ENCODE measurements around the gene ROBO1.
"Not testable (repeated sequence)": the region's sequence is repeated elsewhere in the genome, so short reads cannot be mapped to it uniquely, and the experiment has no call there.

ROBO1 gene

DNA sequence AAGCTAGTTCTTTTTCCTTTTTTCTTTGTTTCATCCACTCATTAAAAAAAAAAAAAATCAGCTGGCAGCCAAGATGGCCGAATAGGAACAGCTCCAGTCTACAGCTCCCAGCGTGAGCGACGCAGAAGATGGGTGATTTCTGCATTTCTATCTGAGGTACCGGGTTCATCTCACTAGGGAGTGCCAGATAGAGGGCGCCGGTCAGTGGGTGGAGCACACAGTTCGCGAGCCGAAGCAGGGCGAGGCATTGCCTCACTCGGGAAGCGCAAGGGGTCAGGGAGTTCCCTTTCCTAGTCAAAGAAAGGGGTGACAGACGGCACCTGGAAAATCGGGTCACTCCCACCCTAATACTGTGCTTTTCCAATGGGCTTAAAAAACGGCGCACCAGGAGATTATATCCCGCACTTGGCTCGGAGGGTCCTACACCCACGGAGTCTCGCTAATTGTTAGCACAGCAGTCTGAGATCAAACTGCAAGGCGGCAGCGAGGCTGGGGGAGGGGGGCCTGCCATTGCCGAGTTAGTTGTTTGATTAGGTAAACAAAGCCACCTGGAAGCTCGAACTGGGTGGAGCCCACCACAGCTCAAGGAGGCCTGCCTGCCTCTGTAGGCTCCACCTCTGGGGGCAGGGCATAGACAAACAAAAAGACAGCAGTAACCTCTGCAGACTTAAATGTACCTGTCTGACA, 1092.5 kb downstream of the ROBO1 start:
- ATAC-seq (replicated peaks; ENCODE audit: extremely low read depth, poor library complexity, severe bottlenecking); H3K27ac Mint-ChIP-seq (ENCODE audit: low read depth); H3K4me3 Mint-ChIP-seq; H3K36me3 Mint-ChIP-seq (ENCODE audit: insufficient read depth); H3K4me1 Mint-ChIP-seq; H3K9me3 Mint-ChIP-seq; H3K27me3 Mint-ChIP-seq; DNase-seq (ENCODE audit: low spot score in 2 of 2): not testable (repeated sequence)

DNA sequence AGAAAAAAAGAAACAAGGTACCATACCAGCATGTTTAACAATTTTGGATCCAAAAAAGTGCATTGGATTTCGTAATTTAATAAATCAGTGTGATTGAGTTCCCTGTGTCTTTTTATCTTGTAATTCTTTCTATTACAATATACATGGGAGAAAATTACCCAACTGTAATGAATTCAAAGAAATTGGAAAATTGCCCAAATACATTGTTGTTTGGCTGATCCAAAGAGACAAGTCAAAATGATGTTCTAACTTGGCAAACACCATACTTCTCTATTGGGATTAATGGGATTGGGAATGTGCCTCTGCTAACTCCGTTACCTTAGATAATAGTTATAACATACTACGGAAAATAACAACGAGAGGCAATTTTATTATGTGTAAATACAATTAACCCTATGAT, 1097.1 kb downstream of the ROBO1 start:
- DNase-seq (ENCODE audit: low spot score in 2 of 2): no peak
- no peak for ATAC-seq (replicated peaks; ENCODE audit: extremely low read depth, poor library complexity, severe bottlenecking)
- H3K36me3 Mint-ChIP-seq (ENCODE audit: insufficient read depth): no peaks in the 10 kb centered on the region
- no peak overlapping the region for H3K4me3 Mint-ChIP-seq
- no peaks in the 10 kb centered on the region for H3K27me3 Mint-ChIP-seq
- H3K4me1 Mint-ChIP-seq: no peaks in the 10 kb centered on the region
- H3K9me3 Mint-ChIP-seq: peaks cover 5% of the 10 kb centered on the region
- no peak overlapping the region for H3K27ac Mint-ChIP-seq (ENCODE audit: low read depth)

DNA sequence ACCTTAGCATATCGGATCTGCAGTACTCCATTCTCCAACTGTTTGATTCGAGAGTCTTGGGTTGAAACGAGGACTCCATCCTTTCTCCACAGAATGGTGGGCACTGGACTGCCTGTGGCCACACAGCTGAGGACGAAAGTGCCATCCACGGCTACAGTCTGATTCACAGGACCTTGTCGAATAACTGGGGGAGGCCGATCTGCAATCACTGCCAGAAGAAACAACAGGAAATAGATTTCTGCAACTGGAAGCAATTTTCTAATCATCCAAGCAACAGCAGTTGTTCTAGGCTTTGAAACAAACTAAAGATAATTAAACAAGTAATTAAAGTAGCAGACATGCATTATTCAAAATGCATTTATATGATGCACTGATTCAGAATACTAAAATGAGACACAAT, 1097.7 kb downstream of the ROBO1 start:
- no peak overlapping the region for H3K4me3 Mint-ChIP-seq

DNA sequence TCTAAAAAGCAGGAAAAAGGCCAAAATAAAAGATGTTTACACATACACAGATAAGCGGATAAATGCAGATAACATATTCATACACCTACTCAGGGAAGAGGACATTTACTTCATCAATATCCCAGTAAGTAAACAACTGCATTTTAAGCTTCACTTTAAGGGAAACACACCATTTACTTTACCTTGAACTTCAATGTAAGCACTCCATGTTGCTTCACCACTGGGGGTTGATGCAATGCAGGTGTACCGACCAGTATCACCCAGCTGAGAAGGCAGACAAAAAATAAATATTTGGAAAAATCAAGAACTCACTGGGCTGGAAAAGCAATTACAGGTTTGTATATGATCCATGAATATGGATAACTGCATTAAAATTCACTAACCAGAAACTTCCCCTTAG, 1099.5 kb downstream of the ROBO1 start:
- Mint-ChIP-seq H3K9me3 (peaks cover 5% of the 10 kb centered on the region), H3K4me1 (no peaks in the 10 kb centered on the region), H3K27me3 (no peaks in the 10 kb centered on the region), H3K36me3 (ENCODE audit: insufficient read depth) (no peaks in the 10 kb centered on the region), H3K27ac (ENCODE audit: low read depth) (no peak overlapping the region), H3K4me3 (no peak overlapping the region)
- DNase-seq (ENCODE audit: low spot score in 2 of 2): no peak
- no peak for ATAC-seq (replicated peaks; ENCODE audit: extremely low read depth, poor library complexity, severe bottlenecking)

More for the DNA sequence above, 1097.7 kb downstream of the ROBO1 start:
- Mint-ChIP-seq H3K27me3 (no peaks in the 10 kb centered on the region), H3K27ac (ENCODE audit: low read depth) (no peak overlapping the region), H3K4me1 (no peaks in the 10 kb centered on the region), H3K9me3 (peaks cover 5% of the 10 kb centered on the region), H3K36me3 (ENCODE audit: insufficient read depth) (no peaks in the 10 kb centered on the region)
- DNase-seq (ENCODE audit: low spot score in 2 of 2): no peak
- no peak for ATAC-seq (replicated peaks; ENCODE audit: extremely low read depth, poor library complexity, severe bottlenecking)

DNA sequence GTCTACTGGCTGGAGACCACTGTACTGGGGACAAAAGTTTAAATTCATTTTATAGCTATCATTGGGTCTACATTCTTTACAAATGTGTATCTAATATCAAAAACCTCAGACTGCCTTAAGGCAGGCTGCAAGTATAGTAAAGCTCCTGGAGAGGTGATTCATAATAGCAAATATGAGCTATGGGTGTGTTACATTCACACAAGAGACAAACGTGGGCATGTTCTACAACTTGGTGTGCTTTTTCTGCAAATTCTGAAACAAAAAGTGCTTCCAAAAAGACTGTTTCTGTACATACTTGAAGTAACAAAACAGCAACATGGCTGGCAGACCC, 1101.4 kb downstream of the ROBO1 start:
- DNase-seq (ENCODE audit: low spot score in 2 of 2) (no peak), ATAC-seq (replicated peaks; ENCODE audit: extremely low read depth, poor library complexity, severe bottlenecking) (no peak)
- Mint-ChIP-seq H3K4me3 (no peak overlapping the region), H3K36me3 (ENCODE audit: insufficient read depth) (no peaks in the 10 kb centered on the region), H3K27ac (ENCODE audit: low read depth) (no peak overlapping the region), H3K9me3 (peaks cover 12% of the 10 kb centered on the region), H3K27me3 (no peaks in the 10 kb centered on the region), H3K4me1 (no peaks in the 10 kb centered on the region)

DNA sequence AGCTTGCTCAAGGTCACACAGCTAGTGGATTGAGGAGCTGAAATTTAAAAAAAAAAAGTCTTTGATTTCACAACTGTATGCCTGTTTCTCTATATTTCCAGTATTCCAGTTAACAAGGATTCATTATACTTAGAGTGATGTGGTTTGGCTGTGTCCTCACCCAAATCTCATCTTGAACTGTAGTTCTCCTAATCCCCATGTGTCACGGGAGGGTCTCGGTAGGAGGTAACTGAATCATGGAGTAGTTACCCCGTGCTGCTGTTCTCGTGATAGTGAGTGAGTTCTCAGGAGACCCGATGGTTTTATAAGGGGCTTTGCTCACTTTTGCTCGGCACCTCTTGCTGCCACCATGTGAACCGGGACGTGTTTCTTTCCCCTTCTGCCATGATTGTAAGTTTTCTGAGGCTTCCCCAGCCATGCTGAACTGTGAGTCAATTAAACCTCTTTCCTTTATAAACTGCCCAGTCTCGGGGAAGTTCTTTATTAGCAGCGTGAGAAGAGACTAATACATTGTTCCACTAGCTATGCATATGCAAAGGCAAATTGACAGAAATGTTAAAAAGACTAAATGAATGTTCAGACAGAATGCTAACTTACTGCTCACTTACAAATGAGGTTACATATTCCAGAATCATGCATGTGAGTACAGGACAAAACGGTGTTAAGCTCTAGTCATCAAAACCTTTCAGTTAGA, 1101.9 kb downstream of the ROBO1 start:
- ATAC-seq (replicated peaks; ENCODE audit: extremely low read depth, poor library complexity, severe bottlenecking) (no peak), DNase-seq (ENCODE audit: low spot score in 2 of 2) (no peak)
- Mint-ChIP-seq H3K27me3 (no peaks in the 10 kb centered on the region), H3K27ac (ENCODE audit: low read depth) (no peak overlapping the region), H3K9me3 (peaks cover 12% of the 10 kb centered on the region), H3K36me3 (ENCODE audit: insufficient read depth) (no peaks in the 10 kb centered on the region), H3K4me3 (no peak overlapping the region), H3K4me1 (no peaks in the 10 kb centered on the region)

DNA sequence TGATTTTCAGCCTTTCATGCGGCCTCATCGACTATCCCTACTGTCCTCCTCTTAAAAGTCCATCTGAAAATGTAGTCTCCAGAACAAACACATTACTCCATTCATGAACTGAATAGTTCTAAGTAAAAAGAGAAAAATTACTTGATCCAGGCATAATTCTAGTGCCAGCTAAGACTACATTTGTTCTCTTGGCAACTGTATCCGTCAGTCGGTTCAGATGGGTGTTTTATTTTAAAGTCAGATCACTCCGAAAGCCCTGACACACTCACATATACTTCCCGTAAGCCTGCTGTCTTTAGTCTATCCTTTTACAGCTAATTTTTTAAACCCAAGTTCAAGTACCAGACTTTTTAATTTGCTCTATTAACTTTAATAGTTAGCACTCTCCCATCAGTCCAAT, 1102.7 kb downstream of the ROBO1 start:
- no peak for DNase-seq (ENCODE audit: low spot score in 2 of 2)
- Mint-ChIP-seq H3K36me3 (ENCODE audit: insufficient read depth) (no peaks in the 10 kb centered on the region), H3K27ac (ENCODE audit: low read depth) (no peak overlapping the region), H3K4me3 (no peak overlapping the region), H3K9me3 (peaks cover 7% of the 10 kb centered on the region), H3K27me3 (no peaks in the 10 kb centered on the region), H3K4me1 (no peaks in the 10 kb centered on the region)
- ATAC-seq (replicated peaks; ENCODE audit: extremely low read depth, poor library complexity, severe bottlenecking): no peak

DNA sequence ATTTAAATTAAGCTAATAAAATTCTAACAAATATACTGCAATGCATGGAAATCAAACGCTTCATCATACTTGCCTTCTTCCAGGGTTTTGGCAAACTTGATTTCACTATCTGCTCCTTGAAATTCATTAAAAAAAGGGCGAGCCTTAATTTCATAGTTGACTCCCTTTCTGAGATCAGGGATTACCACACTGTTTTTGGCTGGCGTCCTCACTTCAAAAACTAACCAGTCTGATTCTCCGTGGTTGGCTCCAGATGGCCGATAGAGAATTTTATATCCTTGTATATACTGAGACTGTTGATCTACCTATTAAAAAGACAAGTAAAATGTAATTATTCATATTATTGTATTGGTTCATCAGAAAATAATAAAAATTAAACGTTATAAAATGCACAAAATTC, 1106.8 kb downstream of the ROBO1 start:
- Mint-ChIP-seq H3K27me3 (no peaks in the 10 kb centered on the region), H3K36me3 (ENCODE audit: insufficient read depth) (no peaks in the 10 kb centered on the region), H3K4me3 (no peak overlapping the region), H3K27ac (ENCODE audit: low read depth) (no peak overlapping the region), H3K4me1 (no peaks in the 10 kb centered on the region), H3K9me3 (peaks cover 7% of the 10 kb centered on the region)
- ATAC-seq (replicated peaks; ENCODE audit: extremely low read depth, poor library complexity, severe bottlenecking) (no peak), DNase-seq (ENCODE audit: low spot score in 2 of 2) (no peak)

DNA sequence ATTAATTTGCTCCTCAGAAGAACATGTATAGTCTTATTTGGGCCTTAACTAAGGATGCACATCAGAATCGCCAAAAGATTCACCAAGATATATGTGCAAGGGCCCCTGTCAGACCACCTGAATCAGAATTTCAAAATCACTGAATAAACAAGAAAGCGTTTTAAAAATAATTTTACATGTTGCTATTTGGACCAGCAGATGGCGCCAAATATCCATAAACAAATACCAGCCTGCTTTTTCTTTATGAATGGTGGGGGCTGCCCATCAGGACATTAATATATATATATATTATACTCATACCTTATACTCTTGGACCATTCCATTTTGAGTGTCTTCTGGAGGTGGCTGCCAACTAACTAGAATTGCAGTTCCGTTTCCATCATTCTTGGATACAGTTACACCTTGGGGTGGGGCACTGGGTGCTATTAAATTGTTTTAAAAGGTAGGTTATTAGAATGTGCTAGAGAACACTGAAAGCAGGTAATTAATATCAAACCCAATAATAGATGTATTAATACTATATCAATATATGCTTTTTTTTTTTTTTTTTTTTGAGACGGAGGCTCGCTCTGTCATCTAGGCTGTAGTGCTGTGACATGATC, 1108.3 kb downstream of the ROBO1 start:
- H3K9me3 Mint-ChIP-seq: peaks cover 7% of the 10 kb centered on the region

DNA sequence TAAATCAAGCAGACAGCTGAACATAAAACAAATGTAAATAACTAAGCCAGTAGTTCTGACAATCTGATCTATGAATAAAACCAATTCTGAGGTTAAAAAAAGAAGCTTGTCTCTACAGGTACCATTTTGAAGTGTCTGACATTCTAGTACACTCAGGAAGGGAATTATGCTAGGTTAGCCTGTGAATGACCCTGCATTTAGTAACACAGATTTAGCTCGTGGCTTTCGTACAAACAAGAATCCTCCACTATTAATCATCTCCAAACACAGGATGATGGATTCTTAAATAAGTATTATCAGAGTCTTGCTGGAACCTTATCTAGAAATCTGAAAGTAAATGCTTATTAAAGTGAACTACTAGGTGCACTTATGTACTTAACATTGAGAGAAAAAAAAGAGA, 1120.1 kb downstream of the ROBO1 start:
- Mint-ChIP-seq H3K4me1 (no peaks in the 10 kb centered on the region), H3K36me3 (ENCODE audit: insufficient read depth) (no peaks in the 10 kb centered on the region), H3K4me3 (no peak overlapping the region), H3K27ac (ENCODE audit: low read depth) (no peak overlapping the region), H3K9me3 (no peaks in the 10 kb centered on the region), H3K27me3 (no peaks in the 10 kb centered on the region)
- DNase-seq (ENCODE audit: low spot score in 2 of 2) (no peak), ATAC-seq (replicated peaks; ENCODE audit: extremely low read depth, poor library complexity, severe bottlenecking) (no peak)

More for the DNA sequence above, 1108.3 kb downstream of the ROBO1 start:
- ATAC-seq (replicated peaks; ENCODE audit: extremely low read depth, poor library complexity, severe bottlenecking): no peak
- no peak overlapping the region for H3K4me3 Mint-ChIP-seq
- H3K27ac Mint-ChIP-seq (ENCODE audit: low read depth): no peak overlapping the region
- no peaks in the 10 kb centered on the region for H3K36me3 Mint-ChIP-seq (ENCODE audit: insufficient read depth)
- H3K4me1 Mint-ChIP-seq: no peaks in the 10 kb centered on the region
- H3K27me3 Mint-ChIP-seq: no peaks in the 10 kb centered on the region
- DNase-seq (ENCODE audit: low spot score in 2 of 2): no peak

DNA sequence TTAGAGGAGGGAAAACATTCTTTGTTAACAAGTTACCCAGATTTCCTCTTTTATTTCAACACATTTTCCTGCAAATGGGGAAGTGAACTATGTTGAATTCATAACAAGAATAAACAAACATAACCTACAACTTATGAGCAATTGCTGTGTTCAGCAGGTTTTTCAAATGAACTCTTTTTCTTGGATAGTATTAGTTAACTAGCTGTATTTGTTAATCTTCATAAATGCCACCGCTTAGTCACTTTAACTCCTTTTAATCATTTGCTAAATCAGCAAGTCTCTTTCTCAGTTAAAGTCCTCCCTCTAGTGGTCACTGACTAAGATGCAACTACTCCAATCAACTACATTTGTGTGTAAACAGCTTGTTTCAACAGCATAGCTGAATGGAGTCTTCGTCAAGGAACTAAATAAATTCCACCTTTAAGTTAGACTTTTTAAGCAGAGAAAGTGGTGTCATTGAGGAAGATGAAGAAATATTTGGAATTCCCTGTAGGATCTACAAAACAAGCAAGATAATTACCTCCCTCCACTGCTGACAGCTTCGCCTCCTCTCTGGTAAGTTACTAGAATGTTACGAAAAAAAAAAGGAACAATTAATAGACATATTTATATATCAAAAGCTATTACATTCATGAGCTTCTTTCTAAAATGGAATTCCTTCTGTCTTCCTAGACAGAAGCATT, 1122.0 kb downstream of the ROBO1 start:
- H3K4me3 Mint-ChIP-seq: no peak overlapping the region
- no peak for ATAC-seq (replicated peaks; ENCODE audit: extremely low read depth, poor library complexity, severe bottlenecking)
- H3K27me3 Mint-ChIP-seq: no peaks in the 10 kb centered on the region
- no peak for DNase-seq (ENCODE audit: low spot score in 2 of 2)
- no peak overlapping the region for H3K27ac Mint-ChIP-seq (ENCODE audit: low read depth)
- peaks cover 4% of the 10 kb centered on the region for H3K9me3 Mint-ChIP-seq
- H3K36me3 Mint-ChIP-seq (ENCODE audit: insufficient read depth): no peaks in the 10 kb centered on the region
- H3K4me1 Mint-ChIP-seq: no peaks in the 10 kb centered on the region

DNA sequence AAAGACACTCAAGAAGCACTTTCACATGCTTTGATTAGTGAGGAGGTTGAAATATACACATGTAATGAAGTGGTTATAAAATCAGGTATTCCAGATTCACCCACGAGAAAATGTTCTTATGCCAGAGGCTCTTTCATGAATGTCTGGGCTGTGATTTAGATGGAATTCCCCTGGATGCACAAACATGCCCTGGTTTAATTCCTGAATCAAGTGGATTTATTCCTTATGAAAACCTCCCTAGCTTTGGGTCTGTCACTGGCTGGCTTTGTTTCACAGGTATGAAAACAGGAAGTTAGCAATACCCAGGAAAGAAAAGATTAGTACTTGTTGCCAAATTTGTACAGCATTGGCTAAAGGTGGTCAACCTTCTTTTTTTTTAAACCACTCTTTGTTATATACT, 1123.0 kb downstream of the ROBO1 start:
- H3K36me3 Mint-ChIP-seq (ENCODE audit: insufficient read depth): no peaks in the 10 kb centered on the region
- ATAC-seq (replicated peaks; ENCODE audit: extremely low read depth, poor library complexity, severe bottlenecking) (no peak), DNase-seq (ENCODE audit: low spot score in 2 of 2) (no peak)
- no peak overlapping the region for H3K4me3 Mint-ChIP-seq
- H3K27ac Mint-ChIP-seq (ENCODE audit: low read depth): no peak overlapping the region
- no peaks in the 10 kb centered on the region for H3K4me1 Mint-ChIP-seq
- peaks cover 4% of the 10 kb centered on the region for H3K9me3 Mint-ChIP-seq
- no peaks in the 10 kb centered on the region for H3K27me3 Mint-ChIP-seq
